H1 (cell line): ENCODE data around the gene PTRH1. TPM values are rescaled to one million over a fixed set of nuclear protein-coding genes. Genes with fewer than 3 reads are reported as not detected.

Experiments
- CBX5 ChIP-seq: fragments of 300-800, 300-1000 bp; sonication (generic); IDR thresholded peaks from 2 replicates; pipeline ENCODE4 v1.7.1; 2016; ENCODE audit warnings: antibody characterized with exemption, low read length, low read depth
- CHD7 ChIP-seq: fragments of 300-600 bp; sonication (generic); IDR thresholded peaks from 2 replicates; pipeline ENCODE4 v1.7.1; 2012; ENCODE audit warnings: low read length, moderate library complexity, mild to moderate bottlenecking, inconsistent platforms; ENCODE audit not compliant: insufficient replicate concordance
- CTCF ChIP-seq, 3 experiments: IDR thresholded peaks; 1 replicate in 2 of 3; 2 replicates in 1 of 3; pipeline versions ENCODE4 v1.5.1 to v1.6.1; 2011; ENCODE audit warnings: low read length in 3 of 3, mild to moderate bottlenecking in 3 of 3, inconsistent platforms in 2 of 3, low read depth in 1 of 3, moderate library complexity in 1 of 3; ENCODE audit not compliant: insufficient read depth in 1 of 3; ENCODE audit errors: control extremely low read depth in 1 of 3
- polyA plus RNA-seq, 7 experiments: library from polyadenylated mRNA; depleted of rRNA in 3 of 7; stranded (reverse) in 5 of 7; unstranded in 2 of 7; fragments of >200 nt in 5 of 7; fragments of 200-250 nt in 2 of 7; gene quantifications; 1 replicate in 5 of 7; 2 replicates in 1 of 7; 4 replicates in 1 of 7; pipeline versions ENCODE4 v1.2.1 to v1.2.3, GENCODE V29; 2011 to 2013; ENCODE audit warnings: missing spikeins in 2 of 7, mixed read lengths in 2 of 7
- total RNA-seq: library from RNA; stranded (reverse); fragmentation: NEBNext Ultra II Directional; extraction: Animal tissue kit (Norgen Biotek cat#: 25700); gene quantifications from 2 replicates; pipeline ENCODE4 v1.2.1, GENCODE V29; 2021

Gene PTRH1
- total and polyA plus RNA-seq, 2 of the 8 experiments (the other 6 are each of a cell fraction or from before 2014, with no cell fraction given), result 11.1 to 19.8 TPM

GRCh38 chr9:127721391-127721821 is 5.9 kb upstream of the PTRH1 start (continued):
- TF ChIP-seq CHD7 (no peak), CBX5 (no peak), CTCF (IDR thresholded peaks at IDR 0.05; ENCODE audit: control extremely low read depth in 1 of 3, insufficient read depth in 1 of 3, low read depth in 1 of 3, low read length in 3 of 3) (no peak)
